HG02571 (cell line): ENCODE results near the gene GIT2.

ENCODE experiments used
- ATAC-seq: cut with Tn5 transposase; IDR thresholded peaks from one replicate; pipeline ENCODE4 v1.9.1; 2021; ENCODE audit warnings: mild to moderate bottlenecking, moderate library complexity; ENCODE audit not compliant: unreplicated experiment

GIT2 gene

GRCh38 chr12:109982210-109982609, 14.0 kb downstream of the GIT2 start:
- ATAC-seq = no peak

GRCh38 chr12:109981311-109981710, 14.9 kb downstream of the GIT2 start:
- no peak for ATAC-seq

GRCh38 chr12:109972821-109973220, 23.3 kb downstream of the GIT2 start:
- ATAC-seq = no peak

- ATAC-seq = no peak
These were observed 27.4 kb downstream of the GIT2 start for GRCh38 chr12:109968801-109969200.

GRCh38 chr12:109968032-109968420, 28.1 kb downstream of the GIT2 start:
- no peak for ATAC-seq

- ATAC-seq = no peak
These were observed 28.7 kb downstream of the GIT2 start for GRCh38 chr12:109967383-109968031.

- no peak for ATAC-seq
These were observed 29.6 kb downstream of the GIT2 start for GRCh38 chr12:109966546-109966945.

- no peak for ATAC-seq
These were observed 32.3 kb downstream of the GIT2 start for GRCh38 chr12:109963743-109964429.

- ATAC-seq = no peak
These were observed 32.8 kb downstream of the GIT2 start for GRCh38 chr12:109963330-109963729.

GRCh38 chr12:109962398-109962797, 33.8 kb downstream of the GIT2 start:
- ATAC-seq = no peak

GRCh38 chr12:109961612-109962011, 34.6 kb downstream of the GIT2 start:
- no peak for ATAC-seq

- ATAC-seq = no peak
These were observed 35.0 kb downstream of the GIT2 start for GRCh38 chr12:109961201-109961600.

- no peak for ATAC-seq
These were observed 36.6 kb downstream of the GIT2 start for GRCh38 chr12:109959411-109960093.

GRCh38 chr12:109958374-109958773, 37.8 kb downstream of the GIT2 start:
- no peak for ATAC-seq

- no peak for ATAC-seq
These were observed 42.5 kb downstream of the GIT2 start for GRCh38 chr12:109953656-109954055.

- ATAC-seq = no peak
These were observed 43.3 kb downstream of the GIT2 start for GRCh38 chr12:109952873-109953272.

- no peak for ATAC-seq
These were observed 43.9 kb downstream of the GIT2 start for GRCh38 chr12:109952160-109952858.

GRCh38 chr12:109951751-109952150, 44.4 kb downstream of the GIT2 start:
- ATAC-seq = no peak

- ATAC-seq = no peak
These were observed 45.0 kb downstream of the GIT2 start for GRCh38 chr12:109951136-109951535.

- no peak for ATAC-seq
These were observed 45.5 kb downstream of the GIT2 start for GRCh38 chr12:109950625-109951024.

GRCh38 chr12:109949089-109949488, 47.1 kb downstream of the GIT2 start:
- ATAC-seq = no peak

- ATAC-seq = no peak
These were observed 47.8 kb downstream of the GIT2 start for GRCh38 chr12:109948368-109948767.
